ENCODE results near the gene MEGF9. TPM values are rescaled to one million over a fixed set of nuclear protein-coding genes. Genes with fewer than 3 reads are reported as not detected.

MEGF9 gene
- total RNA-seq, 2 experiments from 2014 or later = 5.1 to 10.2 TPM

DNA sequence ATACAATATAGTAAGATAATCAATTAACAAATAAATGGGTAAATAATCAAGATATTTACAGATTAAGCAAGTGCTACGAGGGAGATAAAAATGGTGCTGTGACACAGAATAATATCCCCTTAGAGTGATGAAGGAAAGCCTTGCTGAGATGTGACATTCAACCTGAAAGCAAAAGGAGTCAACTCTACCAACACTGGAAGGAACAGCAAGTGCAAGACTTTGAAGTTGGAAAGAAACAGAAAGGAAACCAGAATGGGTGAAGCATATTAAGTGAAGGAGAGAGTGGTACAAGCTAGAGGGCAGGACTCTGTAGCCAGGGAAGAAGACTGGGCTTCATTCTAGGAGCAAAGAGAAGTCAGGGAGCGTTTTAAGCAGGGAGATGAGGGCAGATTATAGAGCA lies 12.2 kb upstream of the MEGF9 start:
- CTCF ChIA-PET (ENCODE audit: unreplicated experiment) = interaction anchor here (0.5 kb wide), 1 partner anchor 15 kb away, joined by 5 read pairs; no protein-coding TSS in a partner anchor

DNA sequence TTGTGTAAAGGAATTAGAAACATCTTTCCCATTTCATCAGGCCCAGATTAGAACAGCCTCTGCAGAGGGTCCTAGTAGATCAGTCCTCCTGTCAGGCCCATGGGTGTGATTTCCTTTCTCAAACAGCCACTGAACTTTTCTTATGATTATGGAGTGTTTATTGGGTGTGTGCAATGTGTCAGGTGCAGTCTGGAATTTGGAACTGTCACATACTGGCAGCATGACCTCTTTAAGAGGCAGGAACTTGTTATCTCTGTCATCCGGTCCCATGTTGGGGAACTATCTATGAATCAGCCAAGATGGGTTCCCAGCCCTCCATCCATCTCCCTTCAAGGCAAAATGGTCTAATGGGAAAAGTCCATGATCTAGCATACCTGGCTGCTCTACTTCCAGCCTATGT lies 11.6 kb upstream of the MEGF9 start:
- Histone ChIP-seq H3K9me2 (ENCODE audit: insufficient read depth, low read length) (no peaks in the 10 kb centered on the region), H3K36me3 (ENCODE audit: insufficient read depth, low read length) (no peaks in the 10 kb centered on the region), H2AFZ (ENCODE audit: low read length) (no peak overlapping the region), H3K4me3 (ENCODE audit: low read depth, low read length, poor library complexity, severe bottlenecking) (no peak overlapping the region), H3K79me2 (ENCODE audit: insufficient read depth, low read depth, low read length) (no peaks in the 10 kb centered on the region), H4K20me1 (ENCODE audit: insufficient read depth, low read length) (no peaks in the 10 kb centered on the region), H3K4me2 (ENCODE audit: low read length) (no peak overlapping the region), H3K4me1 (ENCODE audit: insufficient read depth, low read length, poor library complexity, severe bottlenecking) (peaks cover 5% of the 10 kb centered on the region), H3K27ac (ENCODE audit: low read depth, low read length, poor library complexity, severe bottlenecking) (no peak overlapping the region), H3K9me3 (ENCODE audit: low read length) (no peaks in the 10 kb centered on the region)
- TF ChIP-seq, protein P1, sequence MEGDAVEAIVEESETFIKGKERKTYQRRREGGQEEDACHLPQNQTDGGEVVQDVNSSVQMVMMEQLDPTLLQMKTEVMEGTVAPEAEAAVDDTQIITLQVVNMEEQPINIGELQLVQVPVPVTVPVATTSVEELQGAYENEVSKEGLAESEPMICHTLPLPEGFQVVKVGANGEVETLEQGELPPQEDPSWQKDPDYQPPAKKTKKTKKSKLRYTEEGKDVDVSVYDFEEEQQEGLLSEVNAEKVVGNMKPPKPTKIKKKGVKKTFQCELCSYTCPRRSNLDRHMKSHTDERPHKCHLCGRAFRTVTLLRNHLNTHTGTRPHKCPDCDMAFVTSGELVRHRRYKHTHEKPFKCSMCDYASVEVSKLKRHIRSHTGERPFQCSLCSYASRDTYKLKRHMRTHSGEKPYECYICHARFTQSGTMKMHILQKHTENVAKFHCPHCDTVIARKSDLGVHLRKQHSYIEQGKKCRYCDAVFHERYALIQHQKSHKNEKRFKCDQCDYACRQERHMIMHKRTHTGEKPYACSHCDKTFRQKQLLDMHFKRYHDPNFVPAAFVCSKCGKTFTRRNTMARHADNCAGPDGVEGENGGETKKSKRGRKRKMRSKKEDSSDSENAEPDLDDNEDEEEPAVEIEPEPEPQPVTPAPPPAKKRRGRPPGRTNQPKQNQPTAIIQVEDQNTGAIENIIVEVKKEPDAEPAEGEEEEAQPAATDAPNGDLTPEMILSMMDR (conservative IDR thresholded peaks at IDR 0.05; ENCODE audit: low read length) = no peak
- no peak for TF ChIP-seq EZH2phosphoT487 (IDR thresholded peaks at IDR 0.05; ENCODE audit: borderline replicate concordance, low read depth, low read length)
- no peak for DNase-seq (ENCODE audit: low spot score)
- POLR2A ChIA-PET = no interaction called here
- CTCF ChIA-PET (ENCODE audit: unreplicated experiment) = interaction anchor here (0.5 kb wide), 1 partner anchor 14 kb away, joined by 5 read pairs; no protein-coding TSS in a partner anchor
- intact Hi-C loops (cut with micrococcal nuclease; ENCODE audit: unreplicated experiment) = no loop called here
- no TSS peak for BruUV-seq (replicated peaks)

More for the DNA sequence above, 12.2 kb upstream of the MEGF9 start:
- no peak for TF ChIP-seq EZH2phosphoT487 (IDR thresholded peaks at IDR 0.05; ENCODE audit: borderline replicate concordance, low read depth, low read length)
- TF ChIP-seq, protein P1 (conservative IDR thresholded peaks at IDR 0.05; ENCODE audit: low read length) = no peak
- no peaks in the 10 kb centered on the region for H4K20me1 ChIP-seq (ENCODE audit: insufficient read depth, low read length)
- no peak overlapping the region for H2AFZ ChIP-seq (ENCODE audit: low read length)
- no peak overlapping the region for H3K4me2 ChIP-seq (ENCODE audit: low read length)
- no peaks in the 10 kb centered on the region for H3K36me3 ChIP-seq (ENCODE audit: insufficient read depth, low read length)
- peaks cover 9% of the 10 kb centered on the region for H3K4me1 ChIP-seq (ENCODE audit: insufficient read depth, low read length, poor library complexity, severe bottlenecking)
- no peaks in the 10 kb centered on the region for H3K79me2 ChIP-seq (ENCODE audit: insufficient read depth, low read depth, low read length)
- H3K9me2 ChIP-seq (ENCODE audit: insufficient read depth, low read length) = no peaks in the 10 kb centered on the region
- no peaks in the 10 kb centered on the region for H3K9me3 ChIP-seq (ENCODE audit: low read length)
- DNase-seq (ENCODE audit: low spot score) = no peak
- no peak overlapping the region for H3K4me3 ChIP-seq (ENCODE audit: low read depth, low read length, poor library complexity, severe bottlenecking)
- intact Hi-C loops (cut with micrococcal nuclease; ENCODE audit: unreplicated experiment) = no loop called here
- POLR2A ChIA-PET = interaction anchor here (0.5 to 0.9 kb wide), 3 partner anchors 8 to 338 kb away, joined by 3 read pairs; no protein-coding TSS in a partner anchor
- no peak overlapping the region for H3K27ac ChIP-seq (ENCODE audit: low read depth, low read length, poor library complexity, severe bottlenecking)
- no TSS peak for BruUV-seq (replicated peaks)

DNA sequence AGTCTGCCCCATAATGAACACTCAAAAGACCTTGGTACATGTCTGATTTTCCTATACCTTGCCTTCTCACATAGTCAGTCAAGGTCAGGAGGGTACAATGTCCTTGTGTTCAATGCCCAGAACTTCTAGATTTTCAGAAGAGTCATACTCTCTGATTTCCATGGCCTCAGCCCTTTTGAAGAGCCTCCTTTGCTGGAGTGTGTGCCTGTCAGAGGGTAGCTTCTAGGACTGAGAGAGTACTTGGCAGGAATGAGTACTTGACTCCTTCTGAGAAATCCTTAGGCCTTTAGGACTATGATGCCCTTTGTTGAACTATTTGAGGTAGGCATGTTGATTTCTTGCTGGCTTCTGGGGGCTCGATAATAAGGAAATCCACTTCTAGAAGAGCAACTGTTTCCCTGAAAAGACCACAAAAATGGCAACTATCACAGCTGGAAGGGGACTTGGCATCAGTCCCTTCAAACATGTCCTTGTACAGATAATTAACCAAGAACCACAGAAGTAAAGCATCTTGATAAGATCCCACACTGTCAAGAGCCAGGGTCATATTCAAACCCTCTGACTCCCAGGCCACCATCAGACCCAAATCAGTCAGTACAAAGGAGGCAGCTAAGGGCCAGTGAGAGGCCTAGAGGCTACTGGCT lies 10.6 kb upstream of the MEGF9 start:
- Histone ChIP-seq H3K4me3 (ENCODE audit: low read depth, low read length, poor library complexity, severe bottlenecking) (no peak overlapping the region), H3K36me3 (ENCODE audit: insufficient read depth, low read length) (no peaks in the 10 kb centered on the region), H3K4me1 (ENCODE audit: insufficient read depth, low read length, poor library complexity, severe bottlenecking) (no peaks in the 10 kb centered on the region), H3K79me2 (ENCODE audit: insufficient read depth, low read depth, low read length) (no peaks in the 10 kb centered on the region), H4K20me1 (ENCODE audit: insufficient read depth, low read length) (no peaks in the 10 kb centered on the region), H2AFZ (ENCODE audit: low read length) (no peak overlapping the region), H3K27ac (ENCODE audit: low read depth, low read length, poor library complexity, severe bottlenecking) (no peak overlapping the region), H3K4me2 (ENCODE audit: low read length) (no peak overlapping the region), H3K9me3 (ENCODE audit: low read length) (no peaks in the 10 kb centered on the region), H3K9me2 (ENCODE audit: insufficient read depth, low read length) (no peaks in the 10 kb centered on the region)
- intact Hi-C loops (cut with micrococcal nuclease; ENCODE audit: unreplicated experiment) = no loop called here
- DNase-seq (ENCODE audit: low spot score) = no peak
- BruUV-seq (replicated peaks) = no TSS peak
- POLR2A ChIA-PET = interaction anchor here (0.6 to 1.1 kb wide), 2 partner anchors 13 to 93 kb away, joined by 3 to 5 read pairs; no protein-coding TSS in a partner anchor
- CTCF ChIA-PET (ENCODE audit: unreplicated experiment) = no interaction called here
- TF ChIP-seq, protein P1 (conservative IDR thresholded peaks at IDR 0.05; ENCODE audit: low read length) = no peak
- TF ChIP-seq EZH2phosphoT487 (IDR thresholded peaks at IDR 0.05; ENCODE audit: borderline replicate concordance, low read depth, low read length) = no peak

All from OCI-LY7 (cell line).